Skeletal muscle satellite cell (primary cell): ENCODE measurements around the gene SRP19.
"Not testable (repeated sequence)": the region's sequence is repeated elsewhere in the genome, so short reads cannot be mapped to it uniquely, and the experiment has no call there.

Source experiments
- H3K27me3 ChIP-seq: 2 replicates; pipeline ENCODE4 v1.7.0; 2013; ENCODE audit warnings: low read length; ENCODE audit not compliant: control insufficient read depth, insufficient read depth
- H3K36me3 ChIP-seq: 2 replicates; pipeline ENCODE4 v1.7.0; 2013; ENCODE audit warnings: mild to moderate bottlenecking, control low read depth, low read length; ENCODE audit not compliant: insufficient read depth
- H3K4me1 ChIP-seq: 2 replicates; pipeline ENCODE4 v1.7.0; 2013; ENCODE audit warnings: low read length; ENCODE audit not compliant: control insufficient read depth, insufficient read depth
- H3K4me2 ChIP-seq: 2 replicates; pipeline ENCODE4 v1.7.0; 2013; ENCODE audit warnings: mild to moderate bottlenecking, low read length
- H3K4me3 ChIP-seq: 2 replicates; pipeline ENCODE4 v1.7.0; 2013; ENCODE audit warnings: low read length
- H3K9ac ChIP-seq: 2 replicates; pipeline ENCODE4 v1.7.0; 2013; ENCODE audit warnings: mild to moderate bottlenecking, low read depth, low read length, moderate library complexity
- H3K9me3 ChIP-seq: replicated peaks from 2 replicates; pipeline ENCODE4 v1.7.0; 2013; ENCODE audit warnings: mild to moderate bottlenecking, control low read depth, low read length

Gene SRP19

DNA sequence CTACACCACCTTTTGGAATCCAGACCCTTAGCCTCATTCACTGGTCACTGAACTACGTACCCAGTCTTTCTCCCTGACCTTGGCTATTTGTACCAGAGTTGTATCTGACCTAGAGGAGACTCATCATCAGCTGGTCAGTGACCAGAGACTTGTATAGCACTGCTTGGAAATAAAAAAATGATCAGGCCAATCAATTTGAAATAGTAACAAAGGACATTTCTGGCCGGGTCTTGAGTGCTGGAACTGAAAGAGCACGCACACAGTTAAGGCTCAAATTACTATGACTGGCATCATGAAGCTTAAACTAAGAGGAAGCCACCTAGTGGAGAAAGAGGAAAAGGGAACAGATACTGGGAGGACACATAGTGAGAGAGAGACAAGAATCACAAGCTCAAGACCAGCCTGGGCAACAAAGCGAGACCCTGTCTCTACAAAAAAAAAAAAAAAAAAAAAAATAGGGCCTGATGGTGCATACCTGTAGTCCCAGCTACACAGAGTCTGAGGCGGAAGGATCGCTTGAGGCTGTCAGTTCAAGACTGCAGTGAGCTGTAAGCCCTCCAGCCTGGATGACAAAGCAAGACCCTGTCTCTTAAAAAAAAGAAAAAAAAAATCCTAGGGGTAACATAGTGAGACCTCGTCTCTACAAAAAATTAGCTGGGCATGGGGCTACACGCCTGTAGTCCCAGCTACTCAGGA is 12.8 kb upstream of the SRP19 start:
- Histone ChIP-seq H3K9ac (peak overlapping the region; percentile 8), H3K9me3 (no peaks in the 10 kb centered on the region), H3K4me1 (no peaks in the 10 kb centered on the region), H3K36me3 (no peaks in the 10 kb centered on the region), H3K4me2 (peak overlapping the region; percentile 66), H3K27me3 (no peaks in the 10 kb centered on the region), H3K4me3 (peak overlapping the region; percentile 18)

- H3K4me1 ChIP-seq, result no peaks in the 10 kb centered on the region
- no peaks in the 10 kb centered on the region for H3K36me3 ChIP-seq
- H3K9me3 ChIP-seq, result no peaks in the 10 kb centered on the region
- H3K9ac ChIP-seq, result no peak overlapping the region
- no peak overlapping the region for H3K4me2 ChIP-seq
- no peak overlapping the region for H3K4me3 ChIP-seq
- H3K27me3 ChIP-seq, result peaks cover 2% of the 10 kb centered on the region
Measured at GRCh38 chr5:112849912-112850311, 11.2 kb upstream of the SRP19 start.

- H3K4me1 ChIP-seq, result no peaks in the 10 kb centered on the region
- no peak overlapping the region for H3K9ac ChIP-seq
- no peak overlapping the region for H3K4me2 ChIP-seq
- peaks cover 16% of the 10 kb centered on the region for H3K27me3 ChIP-seq
- H3K9me3 ChIP-seq, result no peaks in the 10 kb centered on the region
- H3K4me3 ChIP-seq, result no peak overlapping the region
- no peaks in the 10 kb centered on the region for H3K36me3 ChIP-seq
Measured at GRCh38 chr5:112854651-112855050, 6.4 kb upstream of the SRP19 start.

DNA sequence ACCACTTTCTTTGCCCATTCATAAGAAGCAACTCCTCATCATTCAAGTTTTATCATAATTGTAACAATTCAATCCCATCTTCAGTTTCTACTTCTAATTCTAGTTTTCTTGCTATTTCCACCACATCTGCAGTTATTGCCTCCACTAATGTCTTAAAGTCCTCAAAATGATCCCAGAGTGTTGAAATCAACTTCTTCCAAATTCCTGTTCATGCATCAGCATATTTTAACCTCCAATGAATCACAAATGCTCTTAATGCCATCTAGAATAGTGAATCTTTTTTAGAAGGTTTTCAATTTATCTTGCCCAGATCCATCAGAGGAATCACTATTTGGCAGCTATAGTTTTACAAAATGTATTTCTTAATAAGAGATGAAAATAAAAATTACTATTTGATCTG is 3.2 kb upstream of the SRP19 start:
- Histone ChIP-seq H3K36me3 (peaks cover 4% of the 10 kb centered on the region), H3K4me1 (peaks cover 13% of the 10 kb centered on the region), H3K9me3 (no peaks in the 10 kb centered on the region), H3K4me2 (no peak overlapping the region), H3K27me3 (peaks cover 16% of the 10 kb centered on the region), H3K4me3 (no peak overlapping the region), H3K9ac (no peak overlapping the region)

GRCh38 chr5:112860571-112860928 is 537 bp upstream of the SRP19 start:
- H3K36me3 ChIP-seq, result peaks cover 26% of the 10 kb centered on the region
- peak overlapping the region; percentile 79 for H3K4me2 ChIP-seq
- H3K9ac ChIP-seq, result peak overlapping the region; percentile 99
- H3K4me1 ChIP-seq, result peaks cover 25% of the 10 kb centered on the region
- peak overlapping the region; percentile 88 for H3K4me3 ChIP-seq
- not testable (repeated sequence) for H3K9me3 ChIP-seq, H3K27me3 ChIP-seq

DNA sequence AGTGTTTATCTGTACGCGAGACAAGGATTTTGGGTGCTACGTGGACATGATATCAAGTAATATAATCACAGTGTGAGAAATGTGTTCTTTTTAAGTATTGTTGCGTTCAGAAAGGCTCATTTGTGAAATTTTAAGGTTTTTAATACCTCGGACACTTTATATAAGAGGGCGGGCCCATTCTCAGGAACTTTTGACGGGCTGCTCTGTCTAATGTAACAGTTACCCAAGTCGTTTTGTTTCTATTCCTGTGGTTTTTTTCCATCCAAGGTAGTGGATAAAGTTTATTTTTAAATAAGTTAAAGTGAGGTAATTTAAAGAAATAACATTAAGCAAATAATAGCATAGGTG is 525 bp downstream of the SRP19 start:
- H3K9me3 ChIP-seq, result no peaks in the 10 kb centered on the region
- peak overlapping the region; percentile 88 for H3K4me3 ChIP-seq
- H3K4me2 ChIP-seq, result peak overlapping the region; percentile 97
- peaks cover 25% of the 10 kb centered on the region for H3K4me1 ChIP-seq
- no peaks in the 10 kb centered on the region for H3K27me3 ChIP-seq
- H3K36me3 ChIP-seq, result peaks cover 37% of the 10 kb centered on the region
- H3K9ac ChIP-seq, result peak overlapping the region; percentile 99

GRCh38 chr5:112862085-112862484 is 998 bp downstream of the SRP19 start:
- no peaks in the 10 kb centered on the region for H3K9me3 ChIP-seq
- no peaks in the 10 kb centered on the region for H3K27me3 ChIP-seq
- peaks cover 25% of the 10 kb centered on the region for H3K4me1 ChIP-seq
- peak overlapping the region; percentile 97 for H3K4me2 ChIP-seq
- peak overlapping the region; percentile 88 for H3K4me3 ChIP-seq
- peak overlapping the region; percentile 99 for H3K9ac ChIP-seq
- H3K36me3 ChIP-seq, result peaks cover 41% of the 10 kb centered on the region

- H3K4me3 ChIP-seq, result no peak overlapping the region
- H3K36me3 ChIP-seq, result peaks cover 54% of the 10 kb centered on the region
- H3K9me3 ChIP-seq, result no peaks in the 10 kb centered on the region
Measured at GRCh38 chr5:112863549-112863948, 2.5 kb downstream of the SRP19 start.

GRCh38 chr5:112865128-112865527 is 4.0 kb downstream of the SRP19 start:
- H3K36me3 ChIP-seq, result peaks cover 68% of the 10 kb centered on the region

More at GRCh38 chr5:112863549-112863948, 2.5 kb downstream of the SRP19 start:
- Histone ChIP-seq H3K27me3 (no peaks in the 10 kb centered on the region), H3K4me2 (peak overlapping the region; percentile 97), H3K9ac (peak overlapping the region; percentile 5), H3K4me1 (peaks cover 25% of the 10 kb centered on the region)

DNA sequence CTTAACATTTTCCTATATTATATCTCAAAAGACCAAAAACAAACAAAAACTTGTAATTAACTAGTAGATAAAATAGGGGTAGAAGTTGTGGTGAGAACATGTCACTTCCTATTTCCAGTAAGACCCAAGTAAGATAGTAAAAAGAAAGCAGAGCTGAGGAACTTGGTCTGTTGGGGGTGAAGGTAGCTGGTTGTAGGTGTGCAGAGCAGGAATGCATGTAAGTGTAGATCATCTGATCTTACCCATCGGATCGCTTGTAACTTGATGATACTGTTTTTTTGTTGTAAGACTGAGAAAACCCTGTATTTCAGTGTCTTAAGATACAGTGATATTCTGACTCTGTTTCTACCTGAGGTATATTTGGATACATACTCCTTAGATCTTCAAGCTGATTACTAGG is 5.7 kb downstream of the SRP19 start:
- H3K27me3 ChIP-seq, result no peaks in the 10 kb centered on the region
- peaks cover 77% of the 10 kb centered on the region for H3K36me3 ChIP-seq
- H3K4me3 ChIP-seq, result no peak overlapping the region
- H3K4me1 ChIP-seq, result peaks cover 20% of the 10 kb centered on the region
- no peak overlapping the region for H3K4me2 ChIP-seq
- no peak overlapping the region for H3K9ac ChIP-seq
- H3K9me3 ChIP-seq, result no peaks in the 10 kb centered on the region

More at GRCh38 chr5:112865128-112865527, 4.0 kb downstream of the SRP19 start:
- Histone ChIP-seq H3K4me2 (no peak overlapping the region), H3K9me3 (no peaks in the 10 kb centered on the region), H3K4me1 (peaks cover 25% of the 10 kb centered on the region), H3K27me3 (no peaks in the 10 kb centered on the region), H3K4me3 (no peak overlapping the region), H3K9ac (no peak overlapping the region)

GRCh38 chr5:112867411-112867810 is 6.3 kb downstream of the SRP19 start:
- Histone ChIP-seq H3K9me3 (no peaks in the 10 kb centered on the region), H3K9ac (no peak overlapping the region), H3K4me3 (no peak overlapping the region), H3K36me3 (peaks cover 79% of the 10 kb centered on the region), H3K4me2 (no peak overlapping the region), H3K27me3 (no peaks in the 10 kb centered on the region), H3K4me1 (peaks cover 16% of the 10 kb centered on the region)

DNA sequence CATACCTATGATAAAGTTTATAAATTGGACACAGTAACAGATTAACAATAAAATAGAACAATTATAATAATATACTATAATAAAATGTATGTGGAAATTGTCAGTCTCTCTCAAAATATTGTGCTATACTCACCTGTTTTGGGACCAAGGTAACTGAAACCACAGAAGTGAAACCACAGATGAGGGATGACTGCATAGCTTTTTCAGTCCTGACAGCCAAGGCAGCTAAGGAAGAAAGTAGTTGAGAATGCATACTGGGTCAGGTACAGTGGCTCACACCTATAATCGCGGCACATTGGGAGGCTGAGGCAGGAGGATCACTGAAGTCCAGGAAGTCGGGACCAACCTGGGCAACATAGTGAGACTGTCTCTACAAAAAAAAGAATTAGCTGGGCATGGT is 8.9 kb downstream of the SRP19 start:
- peaks cover 66% of the 10 kb centered on the region for H3K36me3 ChIP-seq
- no peaks in the 10 kb centered on the region for H3K4me1 ChIP-seq
- no peak overlapping the region for H3K4me2 ChIP-seq
- H3K4me3 ChIP-seq, result no peak overlapping the region
- H3K27me3 ChIP-seq, result no peaks in the 10 kb centered on the region
- no peaks in the 10 kb centered on the region for H3K9me3 ChIP-seq
- no peak overlapping the region for H3K9ac ChIP-seq
